Activated T-helper 2 cell treated with anti-CD3 and anti-CD28 coated beads, Interferon-gamma antibody, Interleukin-2, Interleukin-4, amounts not matched to agents 10 μg/mL and 5 μg/mL and 100 μg/mL, durations not matched to agents 14 hours and 24 hours and 36 hours (primary cell): ENCODE data around the gene ENTPD6. TPM values are rescaled to one million over a fixed set of nuclear protein-coding genes. Genes with fewer than 3 reads are reported as not detected.

Source experiments
- DNase-seq: peaks from one replicate; pipeline ENCODE4 v3.0.0; 2021; ENCODE audit warnings: low spot score
- H3K27ac Mint-ChIP-seq: one replicate; pipeline ENCODE4 v1.8.0; 2021; ENCODE audit warnings: mixed read lengths
- H3K27me3 Mint-ChIP-seq: one replicate; pipeline ENCODE4 v1.8.0; 2021; ENCODE audit warnings: low read depth, mixed read lengths
- H3K36me3 Mint-ChIP-seq: one replicate; pipeline ENCODE4 v1.8.0; 2021; ENCODE audit warnings: low read depth, mixed read lengths
- H3K4me1 Mint-ChIP-seq: one replicate; pipeline ENCODE4 v1.8.0; 2021; ENCODE audit warnings: low read depth, mixed read lengths
- H3K4me3 Mint-ChIP-seq: one replicate; pipeline ENCODE4 v1.8.0; 2021; ENCODE audit warnings: low read depth, mild to moderate bottlenecking, moderate library complexity, mixed read lengths
- H3K9me3 Mint-ChIP-seq: one replicate; pipeline ENCODE4 v1.8.0; 2021; ENCODE audit warnings: mixed read lengths
- intact Hi-C: fragments of 100-400 bp; cut with micrococcal nuclease; formaldehyde crosslinking; loops from one replicate; pipeline ENCODE4 v1.15.1; 2023
- total RNA-seq: library from RNA; stranded (reverse); gene quantifications from 2 replicates; pipeline ENCODE4 v1.2.3, GENCODE V29; 2022

The ENTPD6 gene
- total RNA-seq, 1 donor from 2014 or later = 48.8 TPM

DNA sequence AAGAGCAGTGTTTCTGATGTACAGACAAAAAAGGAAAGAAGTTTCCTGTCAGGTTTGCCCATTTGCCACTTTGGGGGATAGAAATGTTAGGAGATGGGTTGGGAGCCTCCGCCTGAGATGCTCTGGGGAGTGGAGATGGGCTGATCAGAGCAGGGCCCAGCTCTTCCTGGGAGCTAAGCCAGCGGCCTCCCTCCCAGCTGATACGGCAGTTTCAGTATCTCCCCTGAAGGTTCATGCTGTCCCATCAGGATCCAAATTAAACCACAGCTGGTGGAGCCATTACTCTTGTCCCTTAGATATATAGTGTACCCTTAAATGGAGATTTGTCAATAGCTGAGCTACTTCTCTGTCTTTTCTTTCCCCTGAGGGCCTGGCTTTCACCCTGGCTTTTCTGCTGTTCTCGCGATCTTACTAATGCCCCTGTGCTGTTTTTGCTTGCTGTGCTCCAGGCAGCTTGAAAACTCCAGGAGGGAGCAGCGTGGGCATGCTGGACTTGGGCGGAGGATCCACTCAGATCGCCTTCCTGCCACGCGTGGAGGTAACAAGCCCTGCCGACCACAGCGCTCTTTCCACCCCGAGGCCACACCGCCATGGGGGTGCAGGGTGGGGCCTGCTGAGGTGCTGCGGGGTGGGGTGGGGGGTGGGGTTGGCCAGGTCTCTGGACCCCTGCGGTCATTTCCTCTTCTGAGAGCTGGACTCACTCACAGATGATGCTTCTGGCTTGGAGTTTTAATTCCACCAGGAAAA lies 20.9 kb downstream of the ENTPD6 start:
- DNase-seq = no peak
- peaks cover 9% of the 10 kb centered on the region for H3K36me3 Mint-ChIP-seq
- no peak overlapping the region for H3K27ac Mint-ChIP-seq
- no peaks in the 10 kb centered on the region for H3K4me1 Mint-ChIP-seq
- H3K9me3 Mint-ChIP-seq = no peaks in the 10 kb centered on the region
- intact Hi-C loops = no loop called here
- no peak overlapping the region for H3K4me3 Mint-ChIP-seq
- no peaks in the 10 kb centered on the region for H3K27me3 Mint-ChIP-seq

DNA sequence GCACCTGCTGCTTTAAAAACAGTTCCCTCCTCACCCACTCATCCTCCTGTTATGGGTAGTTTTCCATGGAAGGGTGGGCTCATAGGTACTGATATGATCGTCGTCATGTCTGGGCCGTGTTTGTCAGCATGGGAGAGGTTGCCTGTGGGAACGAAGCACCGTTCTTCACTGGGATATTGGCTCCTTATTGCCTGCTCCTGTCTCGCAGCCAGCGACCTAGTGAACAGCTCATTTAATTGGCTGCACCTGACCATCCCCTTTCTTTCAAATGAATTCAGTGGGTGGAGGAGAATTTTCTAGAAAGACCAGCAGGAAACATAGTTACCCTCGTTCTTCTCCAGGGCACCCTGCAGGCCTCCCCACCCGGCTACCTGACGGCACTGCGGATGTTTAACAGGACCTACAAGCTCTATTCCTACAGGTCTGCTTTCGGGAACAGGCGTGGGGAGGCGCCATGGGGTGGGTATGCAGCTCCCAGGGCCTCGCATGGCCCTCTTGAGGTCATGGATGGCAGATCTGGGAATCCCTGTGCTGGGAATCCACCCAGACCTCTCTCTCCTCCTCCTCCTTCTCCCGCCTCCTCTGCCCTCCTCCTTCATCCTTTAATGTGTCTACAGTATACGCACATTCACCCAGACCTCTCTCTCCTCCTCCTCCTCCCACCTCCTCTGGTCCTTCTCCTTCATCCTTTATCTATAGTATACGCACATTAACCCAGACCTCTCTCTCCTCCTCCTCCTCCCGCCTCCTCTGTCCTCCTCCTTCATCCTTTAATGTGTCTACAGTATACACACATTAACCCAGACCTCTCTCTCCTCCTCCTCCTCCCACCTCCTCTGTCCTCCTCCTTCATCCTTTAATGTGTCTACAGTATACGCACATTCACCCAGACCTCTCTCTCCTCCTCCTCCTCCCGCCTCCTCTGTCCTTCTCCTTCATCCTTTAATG lies 21.9 kb downstream of the ENTPD6 start:
- Mint-ChIP-seq H3K36me3 (peaks cover 6% of the 10 kb centered on the region), H3K27me3 (no peaks in the 10 kb centered on the region), H3K4me3 (no peak overlapping the region), H3K4me1 (no peaks in the 10 kb centered on the region), H3K27ac (no peak overlapping the region), H3K9me3 (no peaks in the 10 kb centered on the region)
- no peak for DNase-seq
- intact Hi-C loops = no loop called here

DNA sequence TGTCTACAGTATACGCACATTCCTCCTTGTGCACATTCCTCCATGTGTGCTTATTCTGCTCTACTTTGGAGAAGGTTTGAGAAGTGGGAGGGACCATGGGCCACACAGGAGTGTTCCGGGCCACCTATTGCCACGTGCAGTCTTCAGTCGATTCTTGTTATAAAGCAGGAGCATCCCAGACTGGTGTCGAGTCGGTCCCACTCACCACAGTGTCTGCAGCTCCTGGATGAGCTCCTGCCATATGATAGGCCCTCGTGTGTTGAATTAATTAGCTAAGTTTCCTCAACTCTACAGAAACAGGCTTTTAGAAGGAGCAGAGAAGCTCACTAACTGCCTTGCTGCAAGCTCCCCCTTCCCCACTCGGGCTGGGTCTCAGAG lies 22.6 kb downstream of the ENTPD6 start:
- DNase-seq = no peak
- Mint-ChIP-seq H3K4me3 (no peak overlapping the region), H3K9me3 (no peaks in the 10 kb centered on the region), H3K27ac (no peak overlapping the region), H3K36me3 (peaks cover 6% of the 10 kb centered on the region), H3K27me3 (no peaks in the 10 kb centered on the region), H3K4me1 (peaks cover 3% of the 10 kb centered on the region)
- intact Hi-C loops = no loop called here

DNA sequence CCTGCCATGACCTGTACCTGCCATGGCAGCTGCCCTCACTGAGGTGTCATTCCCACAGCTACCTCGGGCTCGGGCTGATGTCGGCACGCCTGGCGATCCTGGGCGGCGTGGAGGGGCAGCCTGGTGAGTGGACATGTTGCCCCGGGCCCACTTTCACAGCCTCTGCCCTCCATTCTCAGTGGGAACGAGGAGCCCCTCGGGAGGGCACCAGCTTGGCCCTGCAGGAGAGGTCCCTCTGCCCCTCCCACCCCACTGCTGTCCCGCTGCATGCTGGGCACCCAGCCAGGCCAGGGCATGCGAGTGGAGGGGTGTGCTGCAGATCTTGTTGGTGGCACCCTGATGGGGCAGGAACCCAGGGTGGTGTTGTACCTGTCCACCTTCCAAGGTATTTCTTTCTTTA lies 23.0 kb downstream of the ENTPD6 start:
- Mint-ChIP-seq H3K27me3 (no peaks in the 10 kb centered on the region), H3K9me3 (no peaks in the 10 kb centered on the region), H3K36me3 (peaks cover 4% of the 10 kb centered on the region), H3K27ac (no peak overlapping the region), H3K4me3 (no peak overlapping the region), H3K4me1 (peaks cover 7% of the 10 kb centered on the region)
- no peak for DNase-seq
- intact Hi-C loops = no loop called here

DNA sequence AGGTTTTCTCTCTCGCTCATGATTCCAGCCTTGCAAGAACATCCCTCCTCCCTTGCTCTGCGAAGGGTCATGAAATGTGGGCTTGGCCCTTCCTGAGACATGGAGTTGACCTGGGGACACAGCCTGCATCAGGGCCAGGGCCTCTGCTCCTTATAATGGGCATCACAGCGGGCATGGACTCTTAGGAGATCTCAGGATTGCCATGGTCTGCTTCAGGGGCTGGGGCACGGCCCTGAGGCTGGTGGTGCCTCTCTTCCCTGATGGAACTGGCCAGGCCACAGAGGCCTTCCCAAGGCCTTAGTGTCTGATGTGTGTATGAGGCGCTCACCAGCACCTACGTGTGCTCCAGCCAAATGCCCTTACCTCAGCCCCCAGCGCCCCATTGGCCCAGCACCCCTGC lies 23.9 kb downstream of the ENTPD6 start:
- H3K27ac Mint-ChIP-seq = no peak overlapping the region
- peaks cover 7% of the 10 kb centered on the region for H3K4me1 Mint-ChIP-seq
- intact Hi-C loops = no loop called here
- H3K4me3 Mint-ChIP-seq = no peak overlapping the region
- no peaks in the 10 kb centered on the region for H3K27me3 Mint-ChIP-seq
- DNase-seq = no peak
- peaks cover 2% of the 10 kb centered on the region for H3K36me3 Mint-ChIP-seq
- H3K9me3 Mint-ChIP-seq = no peaks in the 10 kb centered on the region

DNA sequence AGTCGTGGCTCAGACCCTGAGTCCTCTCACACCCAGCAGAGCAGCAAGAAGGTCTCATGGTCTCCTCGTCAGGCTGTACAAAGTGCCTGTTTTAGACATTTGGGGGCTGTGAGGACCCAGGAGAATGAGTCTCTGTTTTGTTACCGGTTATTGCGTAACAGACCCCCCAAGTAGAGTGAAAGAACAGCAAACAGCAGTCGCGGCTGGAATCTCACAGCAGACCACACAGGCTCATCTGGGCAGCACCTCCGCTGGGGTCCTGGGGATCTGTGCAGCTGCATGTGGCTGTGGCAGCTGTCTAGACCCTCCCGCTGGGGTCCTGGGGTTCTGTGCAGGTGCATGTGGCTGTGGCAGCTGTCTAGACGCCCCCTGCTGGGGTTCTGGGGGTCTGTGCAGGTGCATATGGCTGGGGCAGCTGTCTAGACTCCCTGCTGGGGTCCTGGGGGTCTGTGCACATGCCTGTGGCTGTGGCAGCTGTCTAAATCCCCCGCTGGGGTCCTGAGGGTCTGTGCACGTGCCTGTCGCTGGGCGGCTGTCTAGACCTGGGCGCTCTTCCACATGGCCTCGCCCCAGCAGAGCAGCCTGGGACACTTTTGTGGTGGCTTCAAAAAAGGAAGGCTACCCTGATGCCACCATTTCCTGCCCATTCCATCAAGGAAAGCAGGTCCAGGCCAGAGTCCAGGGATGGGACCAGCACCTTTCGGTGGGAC lies 24.7 kb downstream of the ENTPD6 start:
- H3K36me3 Mint-ChIP-seq = peaks cover 2% of the 10 kb centered on the region
- no peaks in the 10 kb centered on the region for H3K27me3 Mint-ChIP-seq
- no peak overlapping the region for H3K27ac Mint-ChIP-seq
- peaks cover 7% of the 10 kb centered on the region for H3K4me1 Mint-ChIP-seq
- no peak overlapping the region for H3K4me3 Mint-ChIP-seq
- no peak for DNase-seq
- no peaks in the 10 kb centered on the region for H3K9me3 Mint-ChIP-seq
- intact Hi-C loops = no loop called here

DNA sequence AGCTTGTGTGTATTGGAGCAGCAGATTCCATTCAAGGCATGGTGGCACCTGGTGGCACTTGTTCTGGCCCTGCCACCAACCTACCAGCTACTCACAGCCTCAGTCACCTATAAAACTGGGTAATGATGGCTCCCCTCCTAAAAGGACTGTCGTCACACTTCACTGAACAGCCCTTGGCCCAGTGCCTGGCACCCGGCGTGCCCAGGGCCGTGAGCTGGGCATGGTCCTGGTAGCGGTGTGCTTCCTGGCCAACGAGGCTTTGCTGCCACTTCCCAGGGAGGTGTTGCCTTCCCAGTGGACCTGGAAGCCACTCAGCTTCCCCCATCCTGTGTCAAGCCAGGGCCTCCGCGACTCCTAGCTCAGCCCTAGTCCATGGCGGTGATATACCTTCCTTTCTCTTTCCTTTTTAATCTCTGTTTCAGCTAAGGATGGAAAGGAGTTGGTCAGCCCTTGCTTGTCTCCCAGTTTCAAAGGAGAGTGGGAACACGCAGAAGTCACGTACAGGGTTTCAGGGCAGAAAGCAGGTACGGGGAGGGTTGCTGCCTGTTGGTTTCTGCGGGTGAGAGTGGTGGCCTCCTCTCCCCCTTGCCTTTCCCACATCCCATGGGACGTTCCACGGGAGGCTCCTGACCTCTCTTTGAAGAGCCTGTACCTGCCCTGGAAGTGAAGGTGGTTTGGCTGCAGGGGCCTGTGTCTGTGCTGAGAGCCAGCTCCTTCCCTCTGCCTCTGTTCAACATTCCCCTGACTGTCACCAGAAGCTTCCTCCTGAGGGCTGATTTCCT lies 25.5 kb downstream of the ENTPD6 start:
- Mint-ChIP-seq H3K36me3 (peaks cover 2% of the 10 kb centered on the region), H3K27me3 (no peaks in the 10 kb centered on the region), H3K4me1 (peaks cover 7% of the 10 kb centered on the region), H3K27ac (no peak overlapping the region), H3K4me3 (no peak overlapping the region), H3K9me3 (no peaks in the 10 kb centered on the region)
- DNase-seq = no peak
- intact Hi-C loops = no loop called here

DNA sequence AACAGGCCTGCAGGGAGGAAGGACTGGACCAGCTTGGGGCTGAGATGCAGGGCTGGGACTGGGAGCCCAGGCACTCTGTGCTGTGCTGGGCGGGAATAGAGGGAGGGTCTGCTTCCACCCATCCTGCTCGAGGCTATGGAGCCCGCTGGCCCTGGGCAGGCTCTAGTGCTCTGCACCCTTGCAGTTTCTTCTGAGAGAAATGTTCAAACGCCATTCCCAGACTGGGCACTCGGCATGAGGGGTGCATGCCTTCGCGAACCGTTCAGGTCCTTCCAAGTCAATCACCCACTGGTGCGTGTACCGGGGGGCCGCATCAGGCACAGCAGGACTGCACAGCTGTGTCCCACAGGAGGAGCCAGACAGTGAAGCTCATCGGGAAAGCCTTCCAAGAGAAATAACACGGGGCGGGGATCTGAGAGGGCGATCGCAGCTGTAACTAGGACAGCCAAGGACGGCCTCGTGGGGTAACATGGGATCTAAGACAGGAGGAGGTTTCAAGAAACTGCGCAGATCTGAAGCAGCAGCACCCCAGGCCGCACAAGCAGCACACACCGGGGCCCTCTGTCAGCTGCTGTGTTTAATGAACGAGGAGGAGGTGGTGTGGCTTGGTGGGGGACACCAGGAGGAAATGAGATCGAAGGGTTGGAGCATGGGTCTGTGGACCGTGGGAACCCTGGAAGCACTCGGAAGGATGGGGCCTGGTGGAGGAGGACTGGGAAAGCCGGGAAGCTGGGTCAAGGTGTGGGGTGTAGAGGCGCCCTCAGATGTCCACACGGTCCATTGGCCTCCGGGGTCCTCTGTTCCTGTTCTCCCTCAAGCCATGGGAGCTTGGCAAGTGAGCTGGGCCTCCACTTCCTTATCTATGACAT lies 26.3 kb downstream of the ENTPD6 start:
- Mint-ChIP-seq H3K9me3 (no peaks in the 10 kb centered on the region), H3K36me3 (no peaks in the 10 kb centered on the region), H3K4me3 (no peak overlapping the region), H3K27ac (peak overlapping the region; percentile 25), H3K4me1 (peaks cover 7% of the 10 kb centered on the region), H3K27me3 (no peaks in the 10 kb centered on the region)
- DNase-seq = no peak
- intact Hi-C loops = no loop called here

DNA sequence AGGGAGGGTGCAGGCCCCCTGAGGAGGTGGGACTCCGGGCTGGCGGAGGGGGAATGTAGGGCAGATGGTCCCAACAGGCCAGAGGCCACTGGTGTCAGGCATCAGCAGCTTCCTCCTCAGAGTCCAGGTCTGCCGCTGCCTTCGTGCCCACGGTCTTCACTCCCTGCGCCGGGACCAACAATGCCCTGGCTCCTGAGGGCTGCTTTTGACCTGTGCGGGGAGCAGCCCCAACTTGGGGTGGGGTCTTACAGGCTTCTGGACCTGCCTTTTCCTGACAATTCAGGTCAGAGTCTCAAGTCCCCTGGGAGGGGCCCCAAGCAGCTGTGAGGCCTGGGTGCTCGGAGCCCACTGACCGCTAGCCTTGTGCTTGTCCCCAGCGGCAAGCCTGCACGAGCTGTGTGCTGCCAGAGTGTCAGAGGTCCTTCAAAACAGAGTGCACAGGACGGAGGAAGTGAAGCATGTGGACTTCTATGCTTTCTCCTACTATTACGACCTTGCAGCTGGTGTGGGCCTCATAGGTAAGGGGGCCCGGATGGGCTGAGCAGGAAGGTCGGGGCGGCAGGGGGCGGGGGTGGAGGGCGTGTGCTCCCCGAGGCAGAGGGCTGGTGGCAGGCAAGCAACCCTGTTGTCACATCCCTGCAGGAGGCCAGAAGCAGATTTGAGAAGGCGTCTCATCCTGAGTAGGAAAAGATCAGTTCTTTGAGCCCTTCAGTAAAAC lies 27.1 kb downstream of the ENTPD6 start:
- no peak for DNase-seq
- H3K27me3 Mint-ChIP-seq = no peaks in the 10 kb centered on the region
- H3K4me1 Mint-ChIP-seq = peaks cover 7% of the 10 kb centered on the region
- intact Hi-C loops = loop anchor here (1.0 kb wide), 2 partner anchors 16 to 26 kb away; partner anchors contain the start of gene PYGB
- peak overlapping the region; percentile 30 for H3K27ac Mint-ChIP-seq
- H3K4me3 Mint-ChIP-seq = no peak overlapping the region
- H3K9me3 Mint-ChIP-seq = no peaks in the 10 kb centered on the region
- no peaks in the 10 kb centered on the region for H3K36me3 Mint-ChIP-seq

DNA sequence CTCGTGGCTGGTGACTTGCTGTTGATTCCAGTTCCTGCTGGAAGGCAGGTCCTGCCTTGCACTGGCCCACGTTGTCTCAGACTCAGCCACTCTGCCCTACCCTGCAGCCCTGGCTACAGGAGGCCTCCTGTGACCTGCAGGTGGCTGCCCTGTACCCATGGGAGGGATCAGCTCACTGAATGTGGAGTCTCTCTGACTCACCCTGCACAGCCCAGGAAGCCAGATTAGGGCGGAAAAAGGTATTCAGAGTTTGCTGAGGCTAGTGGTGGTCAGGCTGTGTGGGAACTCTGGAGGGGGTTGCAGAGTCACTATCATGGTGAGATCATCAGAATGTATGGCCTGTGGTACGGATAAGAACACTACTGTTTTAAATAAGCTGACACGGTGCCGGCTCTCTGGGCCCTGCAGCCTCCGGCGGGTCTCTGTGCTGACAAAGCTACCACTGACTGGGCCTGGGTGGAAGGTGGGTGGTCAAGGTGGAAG lies 27.7 kb downstream of the ENTPD6 start:
- H3K36me3 Mint-ChIP-seq = no peaks in the 10 kb centered on the region
- H3K4me1 Mint-ChIP-seq = peaks cover 7% of the 10 kb centered on the region
- H3K27me3 Mint-ChIP-seq = no peaks in the 10 kb centered on the region
- no peaks in the 10 kb centered on the region for H3K9me3 Mint-ChIP-seq
- H3K27ac Mint-ChIP-seq = peak overlapping the region; percentile 30
- intact Hi-C loops = loop anchor here (1.0 kb wide), 2 partner anchors 15 to 25 kb away; partner anchors contain the start of gene PYGB
- no peak overlapping the region for H3K4me3 Mint-ChIP-seq
- DNase-seq = peak; percentile 18
